ENCODE data around the gene PPP6R2. TPM values are rescaled to one million over a fixed set of nuclear protein-coding genes. Genes with fewer than 3 reads are reported as not detected.
A peak's percentile ranks its signal among the peaks of the same experiment; 100 is the strongest.

The PPP6R2 gene
- polyA plus RNA-seq, 2 donors = 30.2 to 38.2 TPM

- Histone ChIP-seq H3K4me1 (ENCODE audit: control insufficient read depth in 2 of 2, insufficient read depth in 2 of 2, low read length in 1 of 2) (peaks cover 0 to 7% of the 10 kb centered on the region in 2 donors), H3K9me3 (ENCODE audit: control insufficient read depth in 2 of 2, insufficient read depth in 1 of 2, low read depth in 1 of 2, low read length in 1 of 2) (peaks cover 0 to 4% of the 10 kb centered on the region in 2 donors), H3K27me3 (ENCODE audit: control insufficient read depth in 1 of 2, insufficient read depth in 2 of 2, low read length in 2 of 2) (no peaks in the 10 kb centered on the region), H3K4me3 (ENCODE audit: low read depth in 1 of 2, low read length in 2 of 2) (no peak overlapping the region), H3K27ac (ENCODE audit: low read depth in 2 of 2, low read length in 1 of 2) (no peak overlapping the region), H3K36me3 (ENCODE audit: control insufficient read depth in 2 of 2, insufficient read depth in 2 of 2, low read length in 1 of 2) (no peaks in the 10 kb centered on the region)
- 96 to 97% methylated on average over 5 of the region's 5 CpGs for WGBS, 2 donors
Measured at GRCh38 chr22:50338042-50338573, 5.0 kb upstream of the PPP6R2 start.

DNA sequence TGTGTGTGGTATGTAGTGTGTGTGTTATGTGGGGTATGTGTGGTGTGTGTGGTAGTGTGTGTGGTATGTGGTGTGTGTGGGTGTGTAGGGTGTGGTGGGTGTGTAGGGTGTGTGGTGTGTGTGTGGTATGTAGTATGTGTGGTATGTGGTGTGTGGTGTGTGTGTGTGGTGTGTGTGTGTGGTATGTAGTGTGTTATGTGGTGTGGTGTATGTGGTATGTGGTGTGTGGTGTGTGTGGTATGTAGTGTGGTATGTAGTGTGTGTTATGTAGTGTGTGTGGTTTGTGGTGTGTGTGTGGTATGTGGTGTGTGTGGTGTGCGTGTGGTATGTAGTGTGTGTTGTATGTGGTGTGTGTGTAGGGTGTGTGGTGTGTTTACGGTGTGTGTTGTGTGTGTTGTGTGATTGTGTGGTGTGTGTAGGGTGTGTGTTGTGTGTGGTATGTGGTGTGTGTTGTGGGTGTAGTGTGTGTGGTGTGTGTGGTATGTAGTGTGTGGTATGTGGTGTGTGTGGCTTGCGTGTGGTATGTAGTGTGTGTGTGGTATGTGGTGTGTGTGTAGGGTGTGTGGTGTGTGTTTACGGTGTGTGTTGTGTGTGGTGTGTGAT is 4.2 kb upstream of the PPP6R2 start:
- H3K27me3 ChIP-seq (ENCODE audit: control insufficient read depth in 1 of 2, insufficient read depth in 2 of 2, low read length in 2 of 2) = no peaks in the 10 kb centered on the region
- peaks cover 0 to 7% of the 10 kb centered on the region in 2 donors for H3K4me1 ChIP-seq (ENCODE audit: control insufficient read depth in 2 of 2, insufficient read depth in 2 of 2, low read length in 1 of 2)
- no peak overlapping the region for H3K4me3 ChIP-seq (ENCODE audit: low read depth in 1 of 2, low read length in 2 of 2)
- peaks cover 0 to 4% of the 10 kb centered on the region in 2 donors for H3K9me3 ChIP-seq (ENCODE audit: control insufficient read depth in 2 of 2, insufficient read depth in 1 of 2, low read depth in 1 of 2, low read length in 1 of 2)
- no peaks in the 10 kb centered on the region for H3K36me3 ChIP-seq (ENCODE audit: control insufficient read depth in 2 of 2, insufficient read depth in 2 of 2, low read length in 1 of 2)
- WGBS, 2 donors = 98% methylated on average over 4 of the region's 4 CpGs
- no peak overlapping the region for H3K27ac ChIP-seq (ENCODE audit: low read depth in 2 of 2, low read length in 1 of 2)

DNA sequence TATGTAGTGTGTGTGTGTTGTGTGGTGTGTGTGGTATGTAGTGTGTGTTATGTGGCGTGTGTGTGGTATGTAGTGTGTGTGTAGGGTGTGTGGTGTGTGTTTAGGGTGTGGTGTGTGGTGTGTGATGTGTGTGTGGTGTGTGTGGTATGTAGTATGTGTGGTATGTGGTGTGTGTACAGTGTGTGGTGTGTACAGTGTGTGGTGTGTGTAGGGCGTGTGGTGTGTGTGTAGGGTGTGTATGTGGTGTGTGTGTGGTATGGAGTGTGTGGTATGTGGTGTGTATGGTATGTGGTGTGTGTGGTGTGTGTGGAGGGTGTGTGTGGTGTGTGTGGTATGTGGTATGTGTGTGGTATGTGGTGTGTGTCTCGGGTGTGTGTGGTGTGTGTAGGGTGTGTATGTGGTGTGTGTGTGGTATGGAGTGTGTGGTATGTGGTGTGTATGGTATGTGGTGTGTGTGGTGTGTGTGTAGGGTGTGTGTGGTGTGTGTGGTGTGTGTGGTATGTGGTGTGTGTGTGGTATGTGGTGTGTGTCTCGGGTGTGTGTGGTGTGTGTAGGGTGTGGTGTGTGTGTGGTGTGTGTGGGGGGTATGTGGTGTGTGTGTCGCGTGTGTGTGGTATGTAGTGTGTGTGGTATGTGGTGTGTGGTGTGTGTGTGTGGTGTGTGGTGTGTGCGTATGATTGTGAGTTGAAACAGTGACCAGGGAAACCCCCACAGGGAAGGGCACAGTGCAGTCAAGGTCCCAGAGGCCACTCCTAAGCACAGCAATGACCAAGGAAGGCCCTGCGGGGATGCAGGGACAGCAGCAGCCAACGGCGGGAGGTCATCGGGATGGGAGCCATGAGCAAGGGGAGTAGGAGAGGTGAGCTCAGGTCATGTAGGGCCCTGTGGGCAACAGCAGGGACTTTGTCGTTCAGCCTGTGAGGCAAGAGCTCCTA is 2.9 kb upstream of the PPP6R2 start:
- no peaks in the 10 kb centered on the region for H3K36me3 ChIP-seq (ENCODE audit: control insufficient read depth in 2 of 2, insufficient read depth in 2 of 2, low read length in 1 of 2)
- H3K9me3 ChIP-seq (ENCODE audit: control insufficient read depth in 2 of 2, insufficient read depth in 1 of 2, low read depth in 1 of 2, low read length in 1 of 2) = peaks cover 0 to 4% of the 10 kb centered on the region in 2 donors
- H3K27ac ChIP-seq (ENCODE audit: low read depth in 2 of 2, low read length in 1 of 2) = no peak overlapping the region
- H3K4me3 ChIP-seq (ENCODE audit: low read depth in 1 of 2, low read length in 2 of 2) = no peak overlapping the region
- H3K27me3 ChIP-seq (ENCODE audit: control insufficient read depth in 1 of 2, insufficient read depth in 2 of 2, low read length in 2 of 2) = no peaks in the 10 kb centered on the region
- WGBS, 2 donors = 69 to 72% methylated on average over 12 of the region's 12 CpGs
- H3K4me1 ChIP-seq (ENCODE audit: control insufficient read depth in 2 of 2, insufficient read depth in 2 of 2, low read length in 1 of 2) = peaks cover 0 to 7% of the 10 kb centered on the region in 2 donors

DNA sequence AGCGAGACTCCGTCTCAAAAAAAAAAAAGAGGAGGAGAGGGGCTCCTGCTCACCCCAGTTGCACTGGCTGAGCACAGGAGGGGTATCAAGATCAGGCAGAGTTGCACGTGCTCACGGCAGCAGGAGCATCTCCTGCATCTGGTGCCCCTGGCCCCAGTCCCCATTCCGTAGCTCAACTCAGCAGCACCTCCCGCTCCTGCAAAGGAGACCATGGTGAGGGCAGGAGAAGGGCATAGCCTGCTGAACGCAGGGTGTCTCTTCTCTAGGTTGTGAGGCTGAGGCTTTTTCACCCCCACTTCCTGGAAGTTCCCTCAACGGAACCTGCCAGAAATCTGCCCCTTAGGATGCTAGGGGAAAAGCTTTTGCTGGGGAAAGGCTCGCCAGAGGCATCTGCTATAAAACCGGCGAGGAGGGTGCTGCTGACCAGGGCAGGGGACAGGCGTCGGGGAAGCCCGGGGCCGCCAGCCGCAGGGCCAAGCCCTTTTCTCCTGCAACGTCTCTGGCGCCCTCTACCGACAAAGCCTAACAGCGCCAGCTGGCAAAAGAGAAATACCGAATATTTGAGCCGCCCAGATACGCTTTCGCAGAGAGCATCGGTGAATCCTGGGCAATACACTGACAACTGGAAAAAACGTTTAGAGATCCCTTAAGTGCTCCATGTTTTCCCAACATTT is 1.0 kb upstream of the PPP6R2 start:
- Histone ChIP-seq H3K4me3 (ENCODE audit: low read depth in 1 of 2, low read length in 2 of 2) (peak overlapping the region in 1 of 2 donors; percentile 91), H3K27me3 (ENCODE audit: control insufficient read depth in 1 of 2, insufficient read depth in 2 of 2, low read length in 2 of 2) (no peaks in the 10 kb centered on the region), H3K4me1 (ENCODE audit: control insufficient read depth in 2 of 2, insufficient read depth in 2 of 2, low read length in 1 of 2) (peaks cover under 1 to 12% of the 10 kb centered on the region in 2 donors), H3K36me3 (ENCODE audit: control insufficient read depth in 2 of 2, insufficient read depth in 2 of 2, low read length in 1 of 2) (peaks cover 0 to 3% of the 10 kb centered on the region in 2 donors), H3K9me3 (ENCODE audit: control insufficient read depth in 2 of 2, insufficient read depth in 1 of 2, low read depth in 1 of 2, low read length in 1 of 2) (peaks cover 0 to 4% of the 10 kb centered on the region in 2 donors), H3K27ac (ENCODE audit: low read depth in 2 of 2, low read length in 1 of 2) (peak overlapping the region; percentile 56 to 80)
- WGBS, 2 donors = 15% methylated on average over 26 of the region's 26 CpGs

GRCh38 chr22:50343541-50343935 is 411 bp downstream of the PPP6R2 start:
- 0% methylated on average over 4 to 9 of the region's 9 CpGs for WGBS, 2 donors
- Histone ChIP-seq H3K27ac (ENCODE audit: low read depth in 2 of 2, low read length in 1 of 2) (peak overlapping the region; percentile 78 to 80), H3K36me3 (ENCODE audit: control insufficient read depth in 2 of 2, insufficient read depth in 2 of 2, low read length in 1 of 2) (peaks cover 2 to 3% of the 10 kb centered on the region in 2 donors), H3K9me3 (ENCODE audit: control insufficient read depth in 2 of 2, insufficient read depth in 1 of 2, low read depth in 1 of 2, low read length in 1 of 2) (peaks cover 0 to 4% of the 10 kb centered on the region in 2 donors), H3K4me3 (ENCODE audit: low read depth in 1 of 2, low read length in 2 of 2) (peak overlapping the region; percentile 91 to 95), H3K27me3 (ENCODE audit: control insufficient read depth in 1 of 2, insufficient read depth in 2 of 2, low read length in 2 of 2) (no peaks in the 10 kb centered on the region), H3K4me1 (ENCODE audit: control insufficient read depth in 2 of 2, insufficient read depth in 2 of 2, low read length in 1 of 2) (peaks cover 2 to 14% of the 10 kb centered on the region in 2 donors)

DNA sequence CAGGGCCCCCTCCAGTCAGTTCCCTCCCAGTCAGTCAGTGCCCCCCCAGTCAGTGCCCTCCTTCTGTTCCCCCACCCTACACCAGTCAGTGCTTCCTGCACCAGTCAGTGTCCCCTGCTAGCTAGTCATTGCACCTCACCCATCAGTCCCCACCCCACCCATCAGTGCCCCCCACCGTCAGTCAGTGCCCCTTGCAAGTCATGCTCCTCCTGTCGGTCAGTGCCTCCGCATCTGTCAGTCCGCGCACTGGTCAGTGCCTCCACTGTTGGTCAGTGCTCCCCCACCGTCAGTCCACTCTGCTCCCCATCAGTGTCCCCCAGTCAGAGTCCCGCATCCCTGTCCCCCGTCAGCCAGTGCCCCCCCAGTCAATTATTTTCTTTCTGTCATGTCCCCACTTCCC is 3.3 kb downstream of the PPP6R2 start:
- no peaks in the 10 kb centered on the region for H3K27me3 ChIP-seq (ENCODE audit: control insufficient read depth in 1 of 2, insufficient read depth in 2 of 2, low read length in 2 of 2)
- no peaks in the 10 kb centered on the region for H3K9me3 ChIP-seq (ENCODE audit: control insufficient read depth in 2 of 2, insufficient read depth in 1 of 2, low read depth in 1 of 2, low read length in 1 of 2)
- H3K36me3 ChIP-seq (ENCODE audit: control insufficient read depth in 2 of 2, insufficient read depth in 2 of 2, low read length in 1 of 2) = peaks cover 2 to 3% of the 10 kb centered on the region in 2 donors
- peak overlapping the region in 1 of 2 donors; percentile 22 for H3K27ac ChIP-seq (ENCODE audit: low read depth in 2 of 2, low read length in 1 of 2)
- H3K4me1 ChIP-seq (ENCODE audit: control insufficient read depth in 2 of 2, insufficient read depth in 2 of 2, low read length in 1 of 2) = peaks cover 2 to 10% of the 10 kb centered on the region in 2 donors
- no peak overlapping the region for H3K4me3 ChIP-seq (ENCODE audit: low read depth in 1 of 2, low read length in 2 of 2)
- WGBS, 2 donors = 69 to 75% methylated on average over 8 of the region's 8 CpGs

DNA sequence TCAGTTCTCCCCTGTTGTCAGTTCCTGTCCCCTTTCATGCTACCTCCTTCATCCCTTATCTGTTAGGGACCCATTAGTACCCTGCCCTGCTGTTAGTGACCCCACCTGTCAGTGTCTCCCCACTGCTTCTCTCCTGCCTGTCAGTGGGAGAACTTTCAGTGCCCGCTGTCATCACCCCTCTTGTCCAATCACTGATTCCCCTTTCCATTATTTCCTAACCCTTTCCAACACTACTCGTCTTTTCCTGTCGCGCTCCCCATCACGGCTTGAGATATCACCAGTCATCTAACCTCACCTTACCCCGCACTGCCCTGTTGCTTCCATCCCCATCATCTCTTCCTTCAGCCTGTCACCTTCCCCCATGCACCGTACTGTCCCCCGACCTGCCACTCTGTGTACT is 4.0 kb downstream of the PPP6R2 start:
- peaks cover 2 to 8% of the 10 kb centered on the region in 2 donors for H3K4me1 ChIP-seq (ENCODE audit: control insufficient read depth in 2 of 2, insufficient read depth in 2 of 2, low read length in 1 of 2)
- no peaks in the 10 kb centered on the region for H3K9me3 ChIP-seq (ENCODE audit: control insufficient read depth in 2 of 2, insufficient read depth in 1 of 2, low read depth in 1 of 2, low read length in 1 of 2)
- H3K27me3 ChIP-seq (ENCODE audit: control insufficient read depth in 1 of 2, insufficient read depth in 2 of 2, low read length in 2 of 2) = no peaks in the 10 kb centered on the region
- no peak overlapping the region for H3K4me3 ChIP-seq (ENCODE audit: low read depth in 1 of 2, low read length in 2 of 2)
- peak overlapping the region in 1 of 2 donors; percentile 40 for H3K27ac ChIP-seq (ENCODE audit: low read depth in 2 of 2, low read length in 1 of 2)
- peaks cover 2 to 3% of the 10 kb centered on the region in 2 donors for H3K36me3 ChIP-seq (ENCODE audit: control insufficient read depth in 2 of 2, insufficient read depth in 2 of 2, low read length in 1 of 2)
- 83 to 84% methylated on average over 8 of the region's 8 CpGs for WGBS, 2 donors

DNA sequence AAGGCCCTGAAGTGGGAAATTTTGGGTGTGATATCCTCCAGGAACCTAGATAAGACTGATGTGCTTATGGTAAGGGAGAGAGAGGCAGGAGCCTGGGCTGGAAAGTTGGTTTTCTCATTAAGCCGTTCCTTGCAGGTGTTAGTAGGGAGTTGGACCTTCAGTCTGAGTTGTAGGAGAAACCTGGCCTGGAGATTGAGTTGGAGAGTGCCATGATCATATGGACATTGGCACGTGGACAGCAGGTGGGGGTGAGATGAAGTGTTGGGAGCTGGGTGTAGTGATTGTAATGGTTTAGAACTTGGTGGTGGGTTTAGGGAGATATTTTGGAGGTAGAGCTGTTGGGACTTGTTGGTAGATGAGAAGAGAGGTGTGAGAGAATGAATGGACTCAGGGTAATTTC is 4.9 kb downstream of the PPP6R2 start:
- H3K27ac ChIP-seq (ENCODE audit: low read depth in 2 of 2, low read length in 1 of 2) = no peak overlapping the region
- H3K4me1 ChIP-seq (ENCODE audit: control insufficient read depth in 2 of 2, insufficient read depth in 2 of 2, low read length in 1 of 2) = peaks cover 2 to 8% of the 10 kb centered on the region in 2 donors
- peaks cover 2 to 3% of the 10 kb centered on the region in 2 donors for H3K36me3 ChIP-seq (ENCODE audit: control insufficient read depth in 2 of 2, insufficient read depth in 2 of 2, low read length in 1 of 2)
- H3K9me3 ChIP-seq (ENCODE audit: control insufficient read depth in 2 of 2, insufficient read depth in 1 of 2, low read depth in 1 of 2, low read length in 1 of 2) = no peaks in the 10 kb centered on the region
- H3K4me3 ChIP-seq (ENCODE audit: low read depth in 1 of 2, low read length in 2 of 2) = no peak overlapping the region
- 55 to 57% methylated on average over 2 of the region's 2 CpGs for WGBS, 2 donors
- H3K27me3 ChIP-seq (ENCODE audit: control insufficient read depth in 1 of 2, insufficient read depth in 2 of 2, low read length in 2 of 2) = no peaks in the 10 kb centered on the region

DNA sequence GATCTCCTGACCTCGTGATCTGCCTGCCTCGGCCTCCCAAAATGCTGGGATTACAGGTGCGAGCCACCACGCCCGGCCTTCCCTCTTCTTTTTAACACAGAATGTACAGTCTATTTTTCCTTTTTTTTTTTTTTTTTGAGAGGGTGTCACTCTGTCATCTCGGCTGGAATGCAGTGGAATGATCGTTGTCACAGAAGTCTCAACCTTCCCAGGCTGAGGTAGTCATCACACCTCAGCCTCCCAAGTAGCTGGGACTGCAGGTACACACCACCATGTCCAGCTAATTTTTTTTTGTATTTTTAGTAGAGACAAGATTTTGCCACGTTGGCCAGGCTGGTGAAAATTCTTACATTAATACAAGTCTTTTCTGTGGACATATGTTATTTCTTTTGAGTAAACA is 13.1 kb downstream of the PPP6R2 start:
- H3K27ac ChIP-seq (ENCODE audit: low read depth in 2 of 2, low read length in 1 of 2) = no peak overlapping the region
- H3K4me1 ChIP-seq (ENCODE audit: control insufficient read depth in 2 of 2, insufficient read depth in 2 of 2, low read length in 1 of 2) = peaks cover 0 to under 1% of the 10 kb centered on the region in 2 donors
- WGBS, 2 donors = 94% methylated on average over 8 of the region's 8 CpGs
- peaks cover 0 to 6% of the 10 kb centered on the region in 2 donors for H3K36me3 ChIP-seq (ENCODE audit: control insufficient read depth in 2 of 2, insufficient read depth in 2 of 2, low read length in 1 of 2)
- H3K27me3 ChIP-seq (ENCODE audit: control insufficient read depth in 1 of 2, insufficient read depth in 2 of 2, low read length in 2 of 2) = no peaks in the 10 kb centered on the region
- no peaks in the 10 kb centered on the region for H3K9me3 ChIP-seq (ENCODE audit: control insufficient read depth in 2 of 2, insufficient read depth in 1 of 2, low read depth in 1 of 2, low read length in 1 of 2)
- no peak overlapping the region for H3K4me3 ChIP-seq (ENCODE audit: low read depth in 1 of 2, low read length in 2 of 2)
